Measurements from ENCODE around the gene ARHGEF38.

DNA sequence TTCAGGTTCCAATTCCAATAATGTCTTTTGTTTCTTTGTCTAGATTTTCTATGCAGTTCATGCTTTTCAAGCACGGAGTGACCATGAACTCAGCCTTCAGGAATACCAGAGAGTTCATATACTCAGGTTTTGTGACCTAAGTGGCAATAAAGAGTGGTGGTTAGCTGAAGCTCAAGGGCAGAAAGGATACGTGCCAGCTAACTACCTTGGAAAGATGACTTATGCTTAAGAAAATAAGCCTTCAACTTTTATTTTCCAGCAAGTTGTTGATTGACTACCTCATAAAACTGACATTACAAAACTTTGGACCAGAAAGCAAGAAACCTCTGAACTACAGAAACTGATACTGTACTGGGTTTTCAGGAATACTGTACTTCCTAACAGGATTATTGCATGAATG lies 125.3 kb downstream of the ARHGEF38 start:
- no peak for TF ChIP-seq EZH2 (IDR thresholded peaks at IDR 0.05; ENCODE audit: borderline replicate concordance, low read length)
- TF ChIP-seq, protein P1, sequence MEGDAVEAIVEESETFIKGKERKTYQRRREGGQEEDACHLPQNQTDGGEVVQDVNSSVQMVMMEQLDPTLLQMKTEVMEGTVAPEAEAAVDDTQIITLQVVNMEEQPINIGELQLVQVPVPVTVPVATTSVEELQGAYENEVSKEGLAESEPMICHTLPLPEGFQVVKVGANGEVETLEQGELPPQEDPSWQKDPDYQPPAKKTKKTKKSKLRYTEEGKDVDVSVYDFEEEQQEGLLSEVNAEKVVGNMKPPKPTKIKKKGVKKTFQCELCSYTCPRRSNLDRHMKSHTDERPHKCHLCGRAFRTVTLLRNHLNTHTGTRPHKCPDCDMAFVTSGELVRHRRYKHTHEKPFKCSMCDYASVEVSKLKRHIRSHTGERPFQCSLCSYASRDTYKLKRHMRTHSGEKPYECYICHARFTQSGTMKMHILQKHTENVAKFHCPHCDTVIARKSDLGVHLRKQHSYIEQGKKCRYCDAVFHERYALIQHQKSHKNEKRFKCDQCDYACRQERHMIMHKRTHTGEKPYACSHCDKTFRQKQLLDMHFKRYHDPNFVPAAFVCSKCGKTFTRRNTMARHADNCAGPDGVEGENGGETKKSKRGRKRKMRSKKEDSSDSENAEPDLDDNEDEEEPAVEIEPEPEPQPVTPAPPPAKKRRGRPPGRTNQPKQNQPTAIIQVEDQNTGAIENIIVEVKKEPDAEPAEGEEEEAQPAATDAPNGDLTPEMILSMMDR (IDR thresholded peaks at IDR 0.05; ENCODE audit: low read length): no peak

Measured in OCI-LY1 (cell line).